MM.1S (cell line): ENCODE results near the gene PGBD1.

ENCODE experiments used
- EZH2 ChIP-seq: fragments of 300-600 bp; sonication (generic); optimal IDR thresholded peaks from 2 replicates; pipeline ENCODE3; 2017; ENCODE audit warnings: low read depth, mild to moderate bottlenecking, antibody characterized with exemption, low read length, mixed read lengths
- EZH2phosphoT487 ChIP-seq: fragments of 300-600 bp; sonication (generic); IDR thresholded peaks from 2 replicates; pipeline ENCODE4 v1.6.1; 2018; ENCODE audit warnings: antibody characterized with exemption, low read length
- TF ChIP-seq, protein P1 (sequence below): fragments of 300-600 bp; sonication (generic); IDR thresholded peaks from 2 replicates; pipeline ENCODE4 v1.5.1; 2016; ENCODE audit warnings: antibody characterized with exemption, low read length, mixed read lengths

DNA sequence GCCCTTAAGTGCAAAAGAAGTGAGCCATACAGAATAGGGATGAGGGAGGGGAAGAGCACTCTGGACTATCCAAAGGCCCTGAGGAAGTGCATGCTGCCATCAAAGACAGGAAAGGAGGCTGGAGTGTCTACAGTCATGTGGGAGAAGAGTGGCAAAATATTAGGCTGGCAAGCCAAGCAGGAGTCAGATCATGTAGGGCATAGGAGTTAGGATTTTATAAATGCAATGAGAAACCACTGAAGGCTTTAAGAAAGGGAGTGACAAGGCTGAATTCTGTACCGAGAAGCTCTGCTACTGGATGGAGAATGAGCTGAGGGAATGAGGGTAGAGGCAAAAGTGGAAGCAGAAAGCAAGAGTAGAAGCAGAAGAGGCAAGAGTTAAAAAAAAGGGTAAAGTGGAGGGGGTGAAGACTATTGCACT is 52.2 kb downstream of the PGBD1 start:
- TF ChIP-seq, protein P1, sequence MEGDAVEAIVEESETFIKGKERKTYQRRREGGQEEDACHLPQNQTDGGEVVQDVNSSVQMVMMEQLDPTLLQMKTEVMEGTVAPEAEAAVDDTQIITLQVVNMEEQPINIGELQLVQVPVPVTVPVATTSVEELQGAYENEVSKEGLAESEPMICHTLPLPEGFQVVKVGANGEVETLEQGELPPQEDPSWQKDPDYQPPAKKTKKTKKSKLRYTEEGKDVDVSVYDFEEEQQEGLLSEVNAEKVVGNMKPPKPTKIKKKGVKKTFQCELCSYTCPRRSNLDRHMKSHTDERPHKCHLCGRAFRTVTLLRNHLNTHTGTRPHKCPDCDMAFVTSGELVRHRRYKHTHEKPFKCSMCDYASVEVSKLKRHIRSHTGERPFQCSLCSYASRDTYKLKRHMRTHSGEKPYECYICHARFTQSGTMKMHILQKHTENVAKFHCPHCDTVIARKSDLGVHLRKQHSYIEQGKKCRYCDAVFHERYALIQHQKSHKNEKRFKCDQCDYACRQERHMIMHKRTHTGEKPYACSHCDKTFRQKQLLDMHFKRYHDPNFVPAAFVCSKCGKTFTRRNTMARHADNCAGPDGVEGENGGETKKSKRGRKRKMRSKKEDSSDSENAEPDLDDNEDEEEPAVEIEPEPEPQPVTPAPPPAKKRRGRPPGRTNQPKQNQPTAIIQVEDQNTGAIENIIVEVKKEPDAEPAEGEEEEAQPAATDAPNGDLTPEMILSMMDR = no peak
- TF ChIP-seq EZH2 = no peak
- no peak for TF ChIP-seq EZH2phosphoT487
